Fibroblast of lung (primary cell): ENCODE data around the gene CHD9. TPM values are rescaled to one million over a fixed set of nuclear protein-coding genes. Genes with fewer than 3 reads are reported as not detected.
"Not testable (repeated sequence)": the region's sequence is repeated elsewhere in the genome, so short reads cannot be mapped to it uniquely, and the experiment has no call there.

Source experiments
- DNase-seq, 2 donors: peaks; one replicate each; pipeline versions ENCODE4 v3.0.0 to v3.0.0-alpha.2; 2010; ENCODE audit warnings: low read depth in 2 of 2
- H2AFZ ChIP-seq: 2 replicates; pipeline ENCODE4 v1.5.1; 2012; ENCODE audit warnings: low read length, control low read depth, inconsistent platforms
- H3K27ac ChIP-seq: 2 replicates; pipeline ENCODE4 v1.5.1; 2011; ENCODE audit warnings: low read length, control low read depth; ENCODE audit not compliant: insufficient read depth
- H3K27me3 ChIP-seq: 2 replicates; pipeline ENCODE4 v1.5.1; 2011; ENCODE audit warnings: mild to moderate bottlenecking, low read length; ENCODE audit not compliant: control insufficient read depth, insufficient read depth
- H3K36me3 ChIP-seq: 2 replicates; pipeline ENCODE4 v1.5.1; 2011; ENCODE audit warnings: low read length; ENCODE audit not compliant: control insufficient read depth, insufficient read depth
- H3K4me1 ChIP-seq: 2 replicates; pipeline ENCODE4 v1.5.1; 2011; ENCODE audit warnings: low read length; ENCODE audit not compliant: control insufficient read depth, insufficient read depth; ENCODE audit errors: extremely low read depth
- H3K4me2 ChIP-seq: 2 replicates; pipeline ENCODE4 v1.5.1; 2011; ENCODE audit warnings: low read length, control low read depth; ENCODE audit not compliant: insufficient read depth; ENCODE audit errors: extremely low read depth
- H3K4me3 ChIP-seq, 4 experiments: fragments of 200-600 bp in 1 of 4; sonication (generic) in 1 of 4; replicated peaks in 1 of 4; 2 replicates each; pipeline ENCODE4 v1.5.1; 2011 to 2016; ENCODE audit warnings: low read length in 4 of 4, low read depth in 3 of 4, mild to moderate bottlenecking in 3 of 4, control low read depth in 2 of 4, inconsistent platforms in 1 of 4, mixed read lengths in 1 of 4; ENCODE audit not compliant: insufficient read depth in 1 of 4; ENCODE audit errors: control extremely low read depth in 1 of 4
- H3K79me2 ChIP-seq: 2 replicates; pipeline ENCODE4 v1.5.1; 2012; ENCODE audit warnings: mild to moderate bottlenecking, low read length, inconsistent platforms; ENCODE audit not compliant: control insufficient read depth, insufficient read depth
- H3K9ac ChIP-seq: 2 replicates; pipeline ENCODE4 v1.5.1; 2011; ENCODE audit warnings: mild to moderate bottlenecking, low read length, control low read depth; ENCODE audit not compliant: insufficient read depth
- H3K9me3 ChIP-seq: 2 replicates; pipeline ENCODE4 v1.5.1; 2012; ENCODE audit warnings: low read depth, low read length; ENCODE audit not compliant: control insufficient read depth, insufficient read depth
- H4K20me1 ChIP-seq: 2 replicates; pipeline ENCODE4 v1.5.1; 2011; ENCODE audit warnings: low read length; ENCODE audit not compliant: control insufficient read depth, insufficient read depth; ENCODE audit errors: extremely low read depth
- CTCF ChIP-seq, 2 donors: IDR thresholded peaks in 1 of 2; conservative IDR thresholded peaks in 1 of 2; 1 replicate in 1 of 2; 2 replicates in 1 of 2; pipeline ENCODE4 v1.5.1; 2011 to 2012; ENCODE audit warnings: low read length in 2 of 2, control low read depth in 1 of 2, inconsistent platforms in 1 of 2, low read depth in 1 of 2, mild to moderate bottlenecking in 1 of 2
- EZH2 ChIP-seq: IDR thresholded peaks from 2 replicates; pipeline ENCODE4 v1.5.1; 2012; ENCODE audit warnings: low read length, control low read depth, mild to moderate bottlenecking; ENCODE audit errors: missing control alignments
- polyA plus RNA-seq, 2 donors: library from polyadenylated mRNA; depleted of rRNA in 1 of 2; stranded (reverse) in 1 of 2; unstranded in 1 of 2; fragments of >200 nt; gene quantifications; 2 replicates each; pipeline ENCODE4 v1.2.1, GENCODE V29; 2011 to 2012; ENCODE audit warnings: missing spikeins in 1 of 2
- total RNA-seq: library from RNA; depleted of rRNA; stranded (reverse); fragments of >200 nt; gene quantifications from 2 replicates; pipeline ENCODE4 v1.2.1, GENCODE V29; 2014

CHD9 gene
- total and polyA plus RNA-seq, 2 donors (not counting 1 experiment from before 2014, with no cell fraction given): 32.9 to 60.9 TPM

DNA sequence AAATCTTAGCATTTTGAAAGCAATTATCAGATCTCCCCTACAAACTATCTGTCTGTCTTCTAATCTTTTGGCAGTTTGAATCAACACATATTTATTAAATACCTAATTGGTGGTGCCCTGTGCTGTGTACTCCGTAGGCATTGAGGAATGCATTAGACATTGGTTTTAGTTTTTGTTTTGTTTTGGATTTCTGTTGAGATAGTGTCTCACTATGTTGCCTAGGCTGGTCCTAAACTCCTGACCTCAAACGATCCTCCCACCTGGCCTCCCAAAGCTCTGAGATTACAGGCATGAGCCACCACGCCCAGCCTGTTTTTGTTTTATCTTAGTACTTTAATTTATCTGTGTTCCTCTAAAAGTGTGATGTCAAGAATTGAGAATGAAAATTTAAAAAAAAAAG, 254.7 kb downstream of the CHD9 start:
- no peak overlapping the region for H3K4me3 ChIP-seq
- H4K20me1 ChIP-seq: peaks cover 4% of the 10 kb centered on the region

GRCh38 chr16:53320992-53321391, 266.2 kb downstream of the CHD9 start:
- Histone ChIP-seq H3K9me3 (no peaks in the 10 kb centered on the region), H3K9ac (no peak overlapping the region), H3K4me3 (no peak overlapping the region), H2AFZ (no peak overlapping the region), H3K79me2 (no peaks in the 10 kb centered on the region), H3K4me2 (no peak overlapping the region), H3K36me3 (peaks cover 8% of the 10 kb centered on the region), H3K27ac (no peak overlapping the region), H4K20me1 (no peaks in the 10 kb centered on the region), H3K4me1 (no peaks in the 10 kb centered on the region), H3K27me3 (no peaks in the 10 kb centered on the region)
- no peak for DNase-seq
- TF ChIP-seq CTCF (conservative IDR thresholded peaks at IDR 0.05 in 1 of 2, IDR thresholded peaks at IDR 0.05 in 1 of 2; ENCODE audit: low read depth in 1 of 2, low read length in 2 of 2) (no peak), EZH2 (no peak)

More for the DNA sequence above, 254.7 kb downstream of the CHD9 start:
- TF ChIP-seq CTCF (conservative IDR thresholded peaks at IDR 0.05 in 1 of 2, IDR thresholded peaks at IDR 0.05 in 1 of 2; ENCODE audit: low read depth in 1 of 2, low read length in 2 of 2): no peak
- no peak for TF ChIP-seq EZH2
- no peak for DNase-seq
- peaks cover 5% of the 10 kb centered on the region for H3K36me3 ChIP-seq
- H3K4me1 ChIP-seq: no peaks in the 10 kb centered on the region
- H2AFZ ChIP-seq: no peak overlapping the region
- H3K4me2 ChIP-seq: no peak overlapping the region
- no peaks in the 10 kb centered on the region for H3K27me3 ChIP-seq
- no peaks in the 10 kb centered on the region for H3K9me3 ChIP-seq
- H3K79me2 ChIP-seq: no peaks in the 10 kb centered on the region
- H3K9ac ChIP-seq: no peak overlapping the region
- H3K27ac ChIP-seq: no peak overlapping the region

DNA sequence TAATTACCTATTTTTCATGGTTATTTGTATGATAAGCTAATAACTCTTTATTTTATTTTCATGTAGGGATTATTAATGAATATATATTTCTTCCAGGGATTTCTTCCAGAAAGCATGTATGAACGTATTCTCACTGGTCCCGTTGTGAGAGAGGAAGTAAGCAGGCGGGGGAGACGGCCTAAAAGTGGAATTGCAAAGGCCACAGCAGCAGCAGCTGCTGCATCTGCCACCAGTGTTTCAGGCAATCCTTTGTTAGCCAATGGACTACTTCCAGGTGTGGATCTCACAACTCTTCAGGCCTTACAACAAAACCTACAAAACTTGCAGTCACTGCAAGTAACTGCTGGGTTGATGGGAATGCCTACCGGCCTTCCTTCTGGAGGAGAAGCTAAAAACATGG, 269.1 kb downstream of the CHD9 start:
- H3K27ac ChIP-seq: no peak overlapping the region
- H3K9me3 ChIP-seq: no peaks in the 10 kb centered on the region
- DNase-seq: no peak
- no peaks in the 10 kb centered on the region for H4K20me1 ChIP-seq
- no peaks in the 10 kb centered on the region for H3K27me3 ChIP-seq
- no peaks in the 10 kb centered on the region for H3K4me1 ChIP-seq
- no peak overlapping the region for H3K9ac ChIP-seq
- H3K4me3 ChIP-seq: no peak overlapping the region
- TF ChIP-seq CTCF (conservative IDR thresholded peaks at IDR 0.05 in 1 of 2, IDR thresholded peaks at IDR 0.05 in 1 of 2; ENCODE audit: low read depth in 1 of 2, low read length in 2 of 2) (no peak), EZH2 (no peak)
- no peak overlapping the region for H2AFZ ChIP-seq
- no peak overlapping the region for H3K4me2 ChIP-seq
- no peaks in the 10 kb centered on the region for H3K79me2 ChIP-seq
- H3K36me3 ChIP-seq: peaks cover 5% of the 10 kb centered on the region

GRCh38 chr16:53330991-53331390, 276.2 kb downstream of the CHD9 start:
- H3K4me1 ChIP-seq, H3K4me2 ChIP-seq, H2AFZ ChIP-seq, H4K20me1 ChIP-seq, H3K27me3 ChIP-seq, H3K4me3 ChIP-seq, H3K79me2 ChIP-seq, H3K27ac ChIP-seq, DNase-seq, H3K9me3 ChIP-seq, H3K36me3 ChIP-seq, H3K9ac ChIP-seq: not testable (repeated sequence)
